Neuronal stem cell (in vitro differentiated cells): ENCODE results near the gene POP4.
A peak's percentile ranks its signal among the peaks of the same experiment; 100 is the strongest.

Source experiments
- DNase-seq: peaks from one replicate; pipeline ENCODE4 v3.0.0-alpha.2; 2013; ENCODE audit warnings: low spot score
- H2AFZ ChIP-seq: one replicate; pipeline ENCODE4 v1.6.1; 2013; ENCODE audit warnings: mild to moderate bottlenecking, low read length, inconsistent platforms
- H2AK5ac ChIP-seq: 2 replicates; pipeline ENCODE4 v1.6.1; 2013; ENCODE audit warnings: low read depth, mild to moderate bottlenecking, inconsistent platforms, low read length, moderate library complexity, mixed read lengths
- H2BK120ac ChIP-seq: 2 replicates; pipeline ENCODE4 v1.6.1; 2013; ENCODE audit warnings: low read depth, mild to moderate bottlenecking, inconsistent platforms, low read length, moderate library complexity, mixed read lengths
- H2BK12ac ChIP-seq: one replicate; pipeline ENCODE4 v1.6.1; 2013; ENCODE audit warnings: low read length, inconsistent platforms
- H2BK15ac ChIP-seq: 2 replicates; pipeline ENCODE4 v1.6.1; 2013; ENCODE audit warnings: mild to moderate bottlenecking, low read length, inconsistent platforms, mixed read lengths
- H2BK5ac ChIP-seq: one replicate; pipeline ENCODE4 v1.6.1; 2013; ENCODE audit warnings: inconsistent platforms, mild to moderate bottlenecking, low read length, moderate library complexity
- H3K14ac ChIP-seq: one replicate; pipeline ENCODE4 v1.6.1; 2013; ENCODE audit warnings: low read length, inconsistent platforms
- H3K18ac ChIP-seq: 2 replicates; pipeline ENCODE4 v1.6.1; 2013; ENCODE audit warnings: low read length, inconsistent platforms
- H3K23ac ChIP-seq: 2 replicates; pipeline ENCODE4 v1.6.1; 2013; ENCODE audit warnings: low read depth, mild to moderate bottlenecking, mixed read lengths, low read length, inconsistent platforms; ENCODE audit not compliant: poor library complexity
- H3K27ac ChIP-seq: replicated peaks from 3 replicates; pipeline ENCODE4 v1.5.1; 2013; ENCODE audit warnings: low read length, inconsistent platforms
- H3K27me3 ChIP-seq, 3 experiments: 2 replicates each; pipeline ENCODE4 v1.6.1; 2013; ENCODE audit warnings: low read length in 3 of 3, mild to moderate bottlenecking in 2 of 3, inconsistent platforms in 1 of 3, low read depth in 1 of 3, mixed read lengths in 1 of 3, moderate library complexity in 1 of 3; ENCODE audit not compliant: control insufficient read depth in 3 of 3, insufficient read depth in 3 of 3
- H3K36me3 ChIP-seq, 2 donors: replicated peaks in 1 of 2; 2 replicates each; pipeline ENCODE4 v1.6.1; 2013; ENCODE audit warnings: low read length in 2 of 2; ENCODE audit not compliant: control insufficient read depth in 2 of 2, insufficient read depth in 2 of 2
- H3K4ac ChIP-seq: 2 replicates; pipeline ENCODE4 v1.6.1; 2013; ENCODE audit warnings: inconsistent platforms, mild to moderate bottlenecking, low read length, moderate library complexity
- H3K4me1 ChIP-seq, 2 donors: 1 replicate in 1 of 2; 2 replicates in 1 of 2; pipeline ENCODE4 v1.6.1; 2013; ENCODE audit warnings: low read length in 2 of 2, low read depth in 1 of 2; ENCODE audit not compliant: control insufficient read depth in 2 of 2, insufficient read depth in 1 of 2
- H3K4me2 ChIP-seq: one replicate; pipeline ENCODE4 v1.6.1; 2013; ENCODE audit warnings: mild to moderate bottlenecking, low read length, inconsistent platforms; ENCODE audit not compliant: insufficient read depth, poor library complexity, severe bottlenecking
- H3K4me3 ChIP-seq, 2 donors: 2 replicates each; pipeline ENCODE4 v1.5.1; 2013; ENCODE audit warnings: low read length in 2 of 2, mild to moderate bottlenecking in 2 of 2, inconsistent platforms in 1 of 2, moderate library complexity in 1 of 2
- H3K79me1 ChIP-seq: one replicate; pipeline ENCODE4 v1.6.1; 2013; ENCODE audit warnings: low read depth, mild to moderate bottlenecking, inconsistent platforms, low read length, moderate library complexity
- H3K9ac ChIP-seq: one replicate; pipeline ENCODE4 v1.6.1; 2013; ENCODE audit warnings: mild to moderate bottlenecking, low read depth, low read length, inconsistent platforms; ENCODE audit not compliant: poor library complexity
- H3K9me3 ChIP-seq, 2 donors: replicated peaks in 1 of 2; 2 replicates each; pipeline versions ENCODE3 to v1.6.1; 2013; ENCODE audit warnings: low read length in 2 of 2, mild to moderate bottlenecking in 2 of 2, inconsistent platforms in 1 of 2, low read depth in 1 of 2, mixed read lengths in 1 of 2, moderate library complexity in 1 of 2; ENCODE audit not compliant: control insufficient read depth in 2 of 2, insufficient read depth in 1 of 2
- H4K8ac ChIP-seq: one replicate; pipeline ENCODE4 v1.6.1; 2013; ENCODE audit warnings: low read depth, mild to moderate bottlenecking, inconsistent platforms, low read length, moderate library complexity
- H4K91ac ChIP-seq: one replicate; pipeline ENCODE4 v1.6.1; 2013; ENCODE audit warnings: low read length, low read depth, mild to moderate bottlenecking, inconsistent platforms; ENCODE audit not compliant: poor library complexity
- WGBS, 2 donors: extraction: QIAGEN DNeasy Blood & Tissue Kit; methylation state at CpG; one replicate each; pipeline ENCODE4 v1.1.7; 2013; ENCODE audit warnings: missing lambda C conversion rate in 2 of 2, mixed read lengths in 1 of 2; ENCODE audit not compliant: insufficient read length in 2 of 2, insufficient replicate concordance in 1 of 2; ENCODE audit errors: extremely low coverage in 2 of 2; 5-methylcytosine and 5-hydroxymethylcytosine counted together

The POP4 gene

DNA sequence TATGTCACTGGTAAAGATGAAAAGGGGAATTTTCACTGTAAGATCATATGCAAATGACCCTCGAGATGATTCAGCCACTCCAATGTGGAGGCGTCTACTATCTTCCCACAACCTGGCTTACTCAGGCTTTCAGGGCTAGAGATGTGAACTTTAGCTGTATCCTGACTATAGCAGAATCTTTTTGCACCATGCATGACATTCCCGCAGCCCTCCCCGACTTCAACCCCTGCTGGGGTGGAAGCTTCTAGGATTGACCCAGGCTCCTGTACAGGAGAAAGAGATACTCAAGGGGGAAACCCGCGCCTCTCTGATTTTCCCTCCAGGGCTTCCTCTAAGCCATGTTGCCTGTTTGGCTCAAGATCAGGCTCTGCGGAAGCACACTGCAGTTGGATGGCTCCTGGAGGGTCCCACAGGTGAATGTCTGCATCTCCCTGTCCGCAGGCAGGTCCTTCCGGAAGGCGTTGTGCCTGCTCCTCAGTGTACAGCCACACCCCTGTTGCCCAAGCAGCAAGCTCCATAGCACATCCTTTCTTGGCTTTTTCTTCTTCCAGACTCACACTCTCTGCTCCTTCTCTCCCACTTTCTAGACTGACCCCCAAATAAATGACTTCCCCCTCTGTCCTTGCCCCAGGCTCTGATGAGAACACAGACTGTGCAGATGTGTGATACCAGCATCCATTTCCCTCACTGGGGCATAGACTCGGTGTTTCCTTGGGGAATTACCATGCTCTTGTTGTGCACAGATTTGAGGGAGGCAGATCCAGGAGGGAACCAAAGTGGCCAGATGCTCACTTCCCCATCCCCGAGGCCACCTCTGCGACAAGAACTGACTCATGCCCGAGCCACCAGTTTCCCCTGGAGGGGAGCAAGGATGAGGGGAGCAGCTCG lies 29.1 kb upstream of the POP4 start:
- Histone ChIP-seq H3K14ac (no peak overlapping the region), H3K4me3 (no peak overlapping the region), H3K4ac (no peak overlapping the region), H2AK5ac (no peak overlapping the region), H3K4me1 (no peaks in the 10 kb centered on the region), H3K9ac (no peak overlapping the region), H3K18ac (no peak overlapping the region), H3K27me3 (peaks cover 0 to 52% (median 0%) of the 10 kb centered on the region in 3 experiments), H2BK15ac (no peak overlapping the region), H4K8ac (no peak overlapping the region), H3K9me3 (no peaks in the 10 kb centered on the region), H2BK12ac (no peak overlapping the region), H3K79me1 (no peaks in the 10 kb centered on the region), H3K27ac (no peak overlapping the region), H4K91ac (no peak overlapping the region), H2BK120ac (no peak overlapping the region), H2AFZ (no peak overlapping the region), H2BK5ac (no peak overlapping the region), H3K4me2 (no peak overlapping the region), H3K23ac (no peak overlapping the region), H3K36me3 (no peaks in the 10 kb centered on the region)
- WGBS, 2 donors: no CpG with 5 or more reads among the region's 15 CpGs
- no peak for DNase-seq

DNA sequence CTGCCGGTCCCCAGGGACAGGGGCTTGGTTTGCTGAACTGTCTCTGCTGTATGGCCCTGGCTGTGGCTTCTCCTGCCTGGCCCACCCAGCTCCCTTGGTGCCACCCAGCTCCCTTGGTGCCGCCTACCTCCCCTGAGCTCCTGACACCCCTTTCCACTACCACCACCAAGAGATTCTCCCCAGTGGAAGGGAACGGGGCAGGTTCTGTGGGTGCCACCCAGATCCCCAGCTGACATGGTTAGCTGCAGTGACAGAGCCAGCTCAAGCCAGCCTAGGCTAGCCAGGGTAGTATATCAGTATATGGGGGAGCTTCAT lies 28.5 kb upstream of the POP4 start:
- H2BK120ac ChIP-seq: no peak overlapping the region
- H3K18ac ChIP-seq: no peak overlapping the region
- DNase-seq: no peak
- H4K8ac ChIP-seq: no peak overlapping the region
- no peak overlapping the region for H2BK5ac ChIP-seq
- no peaks in the 10 kb centered on the region for H3K36me3 ChIP-seq
- H2BK12ac ChIP-seq: no peak overlapping the region
- H3K4ac ChIP-seq: no peak overlapping the region
- H2AFZ ChIP-seq: no peak overlapping the region
- no CpG with 5 or more reads among the region's 3 CpGs for WGBS, 2 donors
- H3K79me1 ChIP-seq: no peaks in the 10 kb centered on the region
- H3K4me2 ChIP-seq: no peak overlapping the region
- H2BK15ac ChIP-seq: no peak overlapping the region
- H3K4me3 ChIP-seq: no peak overlapping the region
- no peak overlapping the region for H3K14ac ChIP-seq
- no peak overlapping the region for H3K23ac ChIP-seq
- no peaks in the 10 kb centered on the region for H3K4me1 ChIP-seq
- no peak overlapping the region for H4K91ac ChIP-seq
- H2AK5ac ChIP-seq: no peak overlapping the region
- H3K9ac ChIP-seq: no peak overlapping the region
- H3K27ac ChIP-seq: no peak overlapping the region
- H3K9me3 ChIP-seq: no peaks in the 10 kb centered on the region
- H3K27me3 ChIP-seq: peaks cover 0 to 50% (median 0%) of the 10 kb centered on the region in 3 experiments

DNA sequence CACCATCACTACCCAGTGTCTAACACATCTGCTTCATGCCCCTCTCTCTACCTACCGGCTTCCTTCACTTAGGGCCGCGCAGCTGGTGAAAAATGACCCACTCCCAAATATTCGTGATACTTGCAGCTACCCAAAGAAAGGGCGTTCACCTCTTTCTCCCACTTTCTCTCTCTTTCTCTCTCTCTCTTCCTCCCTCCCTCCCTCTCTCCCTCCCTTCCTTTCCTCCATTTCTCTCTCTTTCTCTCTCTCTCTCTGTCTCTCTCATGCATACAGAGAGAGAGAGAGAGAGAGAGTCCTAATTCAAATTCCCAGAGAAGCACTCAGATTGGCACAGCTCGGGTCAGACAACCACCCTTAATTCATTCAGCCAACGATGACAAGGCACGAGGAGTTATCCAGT lies 27.7 kb upstream of the POP4 start:
- no peaks in the 10 kb centered on the region for H3K4me1 ChIP-seq
- H3K9me3 ChIP-seq: no peaks in the 10 kb centered on the region
- no peak overlapping the region for H3K18ac ChIP-seq
- no peak overlapping the region for H3K4me2 ChIP-seq
- no peak overlapping the region for H3K4ac ChIP-seq
- no peaks in the 10 kb centered on the region for H3K79me1 ChIP-seq
- H2BK15ac ChIP-seq: no peak overlapping the region
- H2AFZ ChIP-seq: no peak overlapping the region
- no peak overlapping the region for H3K23ac ChIP-seq
- H2BK5ac ChIP-seq: no peak overlapping the region
- H2BK12ac ChIP-seq: no peak overlapping the region
- H3K4me3 ChIP-seq: no peak overlapping the region
- H3K27ac ChIP-seq: no peak overlapping the region
- peaks cover 0 to 44% (median 0%) of the 10 kb centered on the region in 3 experiments for H3K27me3 ChIP-seq
- no peak overlapping the region for H3K9ac ChIP-seq
- H2AK5ac ChIP-seq: no peak overlapping the region
- H3K36me3 ChIP-seq: no peaks in the 10 kb centered on the region
- H3K14ac ChIP-seq: no peak overlapping the region
- WGBS, 2 donors: no CpG with 5 or more reads among the region's 8 CpGs
- H2BK120ac ChIP-seq: no peak overlapping the region
- no peak overlapping the region for H4K8ac ChIP-seq
- no peak overlapping the region for H4K91ac ChIP-seq
- DNase-seq: no peak

DNA sequence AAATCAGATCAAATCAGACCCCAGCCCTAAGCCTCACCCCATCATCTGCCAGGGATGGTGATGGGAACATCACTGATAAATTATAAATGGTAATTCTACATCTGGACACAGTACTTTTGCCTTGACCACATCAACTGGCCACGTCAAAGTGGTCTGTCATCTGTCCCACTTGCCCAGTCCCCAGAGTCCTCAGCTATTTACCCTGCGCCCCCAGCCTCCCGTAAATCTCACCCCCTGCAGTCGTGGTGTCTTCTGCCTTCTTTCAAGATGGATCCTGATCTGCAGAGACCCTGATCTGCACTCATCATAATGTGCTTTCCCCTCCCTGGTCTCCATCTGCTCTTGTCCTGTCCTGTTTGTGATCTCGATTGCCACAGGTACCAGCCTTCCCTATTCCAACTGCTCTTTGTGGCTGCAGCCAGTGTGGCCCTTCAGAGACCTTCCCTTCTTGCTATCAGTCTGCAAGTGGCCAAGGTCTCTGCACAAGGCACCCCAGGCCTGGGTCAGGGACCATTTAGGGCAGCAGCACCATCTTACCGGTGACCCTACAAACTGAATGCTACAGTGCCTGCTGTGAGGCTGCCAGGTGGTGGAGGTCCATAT lies 26.7 kb upstream of the POP4 start:
- H2AK5ac ChIP-seq: no peak overlapping the region
- H3K14ac ChIP-seq: peak overlapping the region; percentile 32
- no peaks in the 10 kb centered on the region for H3K9me3 ChIP-seq
- no peaks in the 10 kb centered on the region for H3K36me3 ChIP-seq
- peaks cover 0 to 2% of the 10 kb centered on the region in 2 donors for H3K4me1 ChIP-seq
- H3K27me3 ChIP-seq: peaks cover 0 to 38% (median 0%) of the 10 kb centered on the region in 3 experiments
- H3K4ac ChIP-seq: no peak overlapping the region
- no peak overlapping the region for H2BK12ac ChIP-seq
- no peak for DNase-seq
- H3K27ac ChIP-seq: no peak overlapping the region
- no peak overlapping the region for H3K4me3 ChIP-seq
- no peak overlapping the region for H3K23ac ChIP-seq
- no peak overlapping the region for H2BK5ac ChIP-seq
- H2BK15ac ChIP-seq: no peak overlapping the region
- no peaks in the 10 kb centered on the region for H3K79me1 ChIP-seq
- no peak overlapping the region for H4K8ac ChIP-seq
- H2BK120ac ChIP-seq: no peak overlapping the region
- no peak overlapping the region for H4K91ac ChIP-seq
- no peak overlapping the region for H3K18ac ChIP-seq
- H3K9ac ChIP-seq: no peak overlapping the region
- H3K4me2 ChIP-seq: no peak overlapping the region
- WGBS, 2 donors: no CpG with 5 or more reads among the region's 6 CpGs
- H2AFZ ChIP-seq: no peak overlapping the region
